IMR-90 (cell line): Measurements from ENCODE around the gene HMGA1. TPM values are rescaled to one million over a fixed set of nuclear protein-coding genes. Genes with fewer than 3 reads are reported as not detected.

Source experiments
- ATAC-seq: fragments of 200-7000 bp; cut with Tn5 transposase; 2 replicates; pipeline ENCODE4 v1.9.1; 2020; ENCODE audit warnings: low read depth, mild to moderate bottlenecking, moderate library complexity
- Bru-seq: library from RNA; stranded (reverse); fragments of 400-500 nt; gene quantifications from one replicate; lab custom pipeline; 2021; lab: Mats Ljungman, UMichigan
- BruChase-seq, 2 experiments: library from RNA; stranded (reverse); fragments of 400-500 nt; gene quantifications; one replicate each; lab custom pipeline; 2021; lab: Mats Ljungman, UMichigan
- BruUV-seq: library from RNA; stranded (reverse); fragments of 400-500 nt; replicated peaks from 2 replicates; lab custom pipeline; 2021; lab: Mats Ljungman, UMichigan
- CTCF ChIA-PET: fragments of 300-600 bp; formaldehyde crosslinking; extraction: SDS; loops from one replicate; lab custom pipeline; 2021; ENCODE audit warnings: antibody characterized with exemption; lab: Yijun Ruan, JAX
- POLR2A ChIA-PET: fragments of 300-600 bp; sonication (Branson Sonifier 250); formaldehyde crosslinking; loops from one replicate; lab custom pipeline; 2022; ENCODE audit warnings: antibody characterized with exemption; ENCODE audit not compliant: unreplicated experiment; lab: Charles Lee
- DNase-seq: peaks from one replicate; pipeline ENCODE4 v3.0.0; 2013
- H2AFZ ChIP-seq: replicated peaks from 2 replicates; pipeline ENCODE3; 2013; ENCODE audit warnings: low read length, mild to moderate bottlenecking; ENCODE audit not compliant: poor library complexity
- H2AK5ac ChIP-seq: 2 replicates; pipeline ENCODE4 v1.6.1; 2013; ENCODE audit warnings: low read depth, low read length, inconsistent platforms
- H2AK9ac ChIP-seq: replicated peaks from 2 replicates; pipeline ENCODE3; 2013; ENCODE audit warnings: mild to moderate bottlenecking, low read depth, low read length, moderate library complexity; ENCODE audit not compliant: poor library complexity
- H2BK120ac ChIP-seq: 2 replicates; pipeline ENCODE4 v1.6.1; 2013; ENCODE audit warnings: low read depth, low read length, inconsistent platforms
- H2BK15ac ChIP-seq: 3 replicates; pipeline ENCODE4 v1.6.1; 2013; ENCODE audit warnings: low read depth, low read length, inconsistent platforms
- H2BK20ac ChIP-seq: 2 replicates; pipeline ENCODE4 v1.6.1; 2013; ENCODE audit warnings: low read depth, mild to moderate bottlenecking, inconsistent platforms, low read length, moderate library complexity
- H2BK5ac ChIP-seq: 2 replicates; pipeline ENCODE4 v1.6.1; 2013; ENCODE audit warnings: mild to moderate bottlenecking, low read depth, low read length, inconsistent platforms; ENCODE audit not compliant: poor library complexity, severe bottlenecking
- H3K14ac ChIP-seq: replicated peaks from 2 replicates; pipeline ENCODE4 v1.6.1; 2013; ENCODE audit warnings: low read depth, low read length, inconsistent platforms
- H3K18ac ChIP-seq: 2 replicates; pipeline ENCODE4 v1.6.1; 2013; ENCODE audit warnings: low read depth, low read length, control low read depth
- H3K23ac ChIP-seq: 2 replicates; pipeline ENCODE4 v1.6.1; 2013; ENCODE audit warnings: low read depth, low read length, inconsistent platforms
- H3K27ac ChIP-seq: 2 replicates; pipeline ENCODE4 v1.5.1; 2013; ENCODE audit warnings: mild to moderate bottlenecking, control low read depth, low read length; ENCODE audit not compliant: insufficient read depth
- H3K27me3 ChIP-seq: 2 replicates; pipeline ENCODE4 v1.6.1; 2013; ENCODE audit warnings: low read length; ENCODE audit not compliant: control insufficient read depth, insufficient read depth
- H3K36me3 ChIP-seq: 2 replicates; pipeline ENCODE4 v1.6.1; 2013; ENCODE audit warnings: low read length, mixed read lengths; ENCODE audit not compliant: control insufficient read depth, insufficient read depth
- H3K4ac ChIP-seq: 2 replicates; pipeline ENCODE4 v1.6.1; 2013; ENCODE audit warnings: low read depth, low read length, inconsistent platforms
- H3K4me1 ChIP-seq: 2 replicates; pipeline ENCODE4 v1.6.1; 2013; ENCODE audit warnings: low read length, mixed read lengths; ENCODE audit not compliant: control insufficient read depth, insufficient read depth
- H3K4me2 ChIP-seq: 2 replicates; pipeline ENCODE4 v1.6.1; 2013; ENCODE audit warnings: low read depth, mild to moderate bottlenecking, control low read depth, low read length, moderate library complexity
- H3K4me3 ChIP-seq: 2 replicates; pipeline ENCODE4 v1.5.1; 2013; ENCODE audit warnings: low read depth, mild to moderate bottlenecking, control low read depth, low read length, moderate library complexity; ENCODE audit not compliant: insufficient read depth
- H3K56ac ChIP-seq: 2 replicates; pipeline ENCODE4 v1.6.1; 2013; ENCODE audit warnings: low read length, inconsistent platforms; ENCODE audit not compliant: insufficient read depth; ENCODE audit errors: extremely low read depth
- H3K79me1 ChIP-seq, 2 experiments: 2 replicates each; pipeline ENCODE4 v1.6.1; 2013; ENCODE audit warnings: low read length in 2 of 2, inconsistent platforms in 1 of 2, low read depth in 1 of 2
- H3K9ac ChIP-seq: 2 replicates; pipeline ENCODE4 v1.6.1; 2013; ENCODE audit warnings: low read depth, low read length, control low read depth
- H3K9me1 ChIP-seq: 2 replicates; pipeline ENCODE4 v1.6.1; 2013; ENCODE audit warnings: low read length, inconsistent platforms; ENCODE audit not compliant: insufficient read depth
- H3K9me3 ChIP-seq: 2 replicates; pipeline ENCODE4 v1.6.1; 2013; ENCODE audit warnings: low read length; ENCODE audit not compliant: control insufficient read depth, insufficient read depth
- H4K20me1 ChIP-seq: 2 replicates; pipeline ENCODE4 v1.6.1; 2013; ENCODE audit warnings: low read length, inconsistent platforms; ENCODE audit not compliant: insufficient read depth
- H4K5ac ChIP-seq: 2 replicates; pipeline ENCODE4 v1.6.1; 2013; ENCODE audit warnings: mild to moderate bottlenecking, low read depth, low read length, control low read depth
- H4K8ac ChIP-seq, 2 experiments: 2 replicates each; pipeline ENCODE4 v1.6.1; 2013; ENCODE audit warnings: low read depth in 2 of 2, low read length in 2 of 2, control low read depth in 1 of 2, inconsistent platforms in 1 of 2
- H4K91ac ChIP-seq: 2 replicates; pipeline ENCODE4 v1.6.1; 2013; ENCODE audit warnings: low read depth, low read length, inconsistent platforms; ENCODE audit not compliant: insufficient read depth
- BHLHE40 ChIP-seq: fragments of 150-350 bp; IDR thresholded peaks from 2 replicates; pipeline ENCODE4 v1.6.1; 2016; ENCODE audit warnings: mild to moderate bottlenecking, low read depth, low read length
- CEBPB ChIP-seq: IDR thresholded peaks from 2 replicates; pipeline ENCODE4 v1.6.1; 2012; ENCODE audit warnings: low read depth, low read length, improper control_type of control experiment
- CHD1 ChIP-seq: IDR thresholded peaks from 2 replicates; pipeline ENCODE4 v1.6.1; 2012; ENCODE audit warnings: low read depth, low read length, improper control_type of control experiment
- FOS ChIP-seq: fragments of 150-350 bp; IDR thresholded peaks from 2 replicates; pipeline ENCODE4 v1.6.1; 2016; ENCODE audit warnings: low read depth, low read length
- MAZ ChIP-seq: IDR thresholded peaks from 2 replicates; pipeline ENCODE4 v1.6.1; 2012; ENCODE audit warnings: low read depth, mild to moderate bottlenecking, low read length, improper control_type of control experiment, moderate library complexity, borderline replicate concordance
- MXI1 ChIP-seq: IDR thresholded peaks from 2 replicates; pipeline ENCODE4 v1.6.1; 2012; ENCODE audit warnings: low read depth, mild to moderate bottlenecking, low read length, moderate library complexity, borderline replicate concordance
- POLR2A ChIP-seq: IDR thresholded peaks from 2 replicates; pipeline ENCODE4 v1.6.1; 2012; ENCODE audit warnings: mild to moderate bottlenecking, low read depth, low read length
- RFX5 ChIP-seq: IDR thresholded peaks from 2 replicates; pipeline ENCODE4 v1.8.0; 2012; ENCODE audit warnings: low read depth, mild to moderate bottlenecking, low read length, moderate library complexity
- WGBS, 2 experiments: methylation state at CpG; one replicate each; pipeline versions ENCODE4 v1.1.5 to v1.1.7; 2013; ENCODE audit warnings: missing lambda C conversion rate in 2 of 2; ENCODE audit not compliant: insufficient read length in 1 of 2; ENCODE audit errors: extremely low coverage in 2 of 2; 5-methylcytosine and 5-hydroxymethylcytosine counted together
- dilution Hi-C: fragments of 300-500 bp; cut with HindIII; formaldehyde crosslinking; loops from one replicate; pipeline ENCODE4 v1.14.3; 2018; ENCODE audit warnings: low sequenced_read_pairs; ENCODE audit not compliant: unreplicated experiment
- in situ Hi-C: fragments of 300-500 bp; cut with MboI; formaldehyde crosslinking; loops from 3 replicates; pipeline ENCODE4 v1.14.3; 2019; ENCODE audit warnings: low sequenced_read_pairs, inconsistent platforms, mixed read lengths
- intact Hi-C: fragments of 100-400 bp; cut with micrococcal nuclease; formaldehyde crosslinking; loops from 2 replicates; pipeline ENCODE4 v1.10.0; 2022
- long read RNA-seq: library from polyadenylated mRNA; unstranded; transcript quantifications from one replicate; pipeline ENCODE4 v2.0.0, GENCODE V29; 2021; ENCODE audit not compliant: unreplicated experiment
- polyA plus RNA-seq, 3 experiments: library from polyadenylated mRNA; depleted of rRNA; stranded (reverse); fragments of >200 nt; gene quantifications; 2 replicates each; pipeline ENCODE4 v1.2.3, GENCODE V29; 2012; ENCODE audit warnings: low replicate concordance in 1 of 3
- total RNA-seq: library from RNA; depleted of rRNA; stranded (reverse); fragments of >200 nt; gene quantifications from 2 replicates; pipeline ENCODE4 v1.2.3, GENCODE V29; 2012; rRNA removed
- TF ChIP-seq, protein P1 (sequence below): conservative IDR thresholded peaks from 2 replicates; pipeline ENCODE4 v1.5.1; 2012; ENCODE audit warnings: mild to moderate bottlenecking, low read depth, low read length, improper control_type of control experiment
- TF ChIP-seq, protein P2 (sequence below): fragments of 150-350 bp; IDR thresholded peaks from 2 replicates; pipeline ENCODE4 v1.6.1; 2016; ENCODE audit warnings: low read depth, mild to moderate bottlenecking, low read length, moderate library complexity, borderline replicate concordance

HMGA1 gene, protein sequence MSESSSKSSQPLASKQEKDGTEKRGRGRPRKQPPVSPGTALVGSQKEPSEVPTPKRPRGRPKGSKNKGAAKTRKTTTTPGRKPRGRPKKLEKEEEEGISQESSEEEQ
- total RNA-seq = 101 and 129 TPM in 2 replicates
- 589 and 652 TPM in 2 replicates for polyA plus RNA-seq (2012; rRNA removed)
- polyA plus RNA-seq (2012; cell fraction: cytosol; rRNA removed) = 380 and 646 TPM in 2 replicates
- polyA plus RNA-seq (2012; cell fraction: nucleus; rRNA removed; ENCODE audit: low replicate concordance) = 226 and 344 TPM in 2 replicates
- Bru-seq, nascent RNA = percentile 89 among the genes with signal in this experiment
- BruChase-seq, experiment 1, labeled RNA remaining after a 6-hour chase = percentile 96 among the genes with signal in this experiment
- BruChase-seq, experiment 2, labeled RNA remaining after a 2-hour chase = percentile 86 among the genes with signal in this experiment
- long read RNA-seq, transcript HMGA1-201 (6 exons, 1,920 nt) = major isoform, 90 of 354 reads
- long read RNA-seq, transcript HMGA1-205 (5 exons, 2,159 nt) = minor isoform, 22 of 354 reads
- long read RNA-seq, transcript HMGA1-206 (5 exons, 716 nt) = minor isoform, 6 of 354 reads
- long read RNA-seq, transcript HMGA1-204 (6 exons, 1,887 nt) = minor isoform, 29 of 354 reads
- long read RNA-seq, partial matches to known transcripts = 22 of 354 reads
- long read RNA-seq, other reads (novel, unspliced or antisense) = 181 of 354 reads

DNA sequence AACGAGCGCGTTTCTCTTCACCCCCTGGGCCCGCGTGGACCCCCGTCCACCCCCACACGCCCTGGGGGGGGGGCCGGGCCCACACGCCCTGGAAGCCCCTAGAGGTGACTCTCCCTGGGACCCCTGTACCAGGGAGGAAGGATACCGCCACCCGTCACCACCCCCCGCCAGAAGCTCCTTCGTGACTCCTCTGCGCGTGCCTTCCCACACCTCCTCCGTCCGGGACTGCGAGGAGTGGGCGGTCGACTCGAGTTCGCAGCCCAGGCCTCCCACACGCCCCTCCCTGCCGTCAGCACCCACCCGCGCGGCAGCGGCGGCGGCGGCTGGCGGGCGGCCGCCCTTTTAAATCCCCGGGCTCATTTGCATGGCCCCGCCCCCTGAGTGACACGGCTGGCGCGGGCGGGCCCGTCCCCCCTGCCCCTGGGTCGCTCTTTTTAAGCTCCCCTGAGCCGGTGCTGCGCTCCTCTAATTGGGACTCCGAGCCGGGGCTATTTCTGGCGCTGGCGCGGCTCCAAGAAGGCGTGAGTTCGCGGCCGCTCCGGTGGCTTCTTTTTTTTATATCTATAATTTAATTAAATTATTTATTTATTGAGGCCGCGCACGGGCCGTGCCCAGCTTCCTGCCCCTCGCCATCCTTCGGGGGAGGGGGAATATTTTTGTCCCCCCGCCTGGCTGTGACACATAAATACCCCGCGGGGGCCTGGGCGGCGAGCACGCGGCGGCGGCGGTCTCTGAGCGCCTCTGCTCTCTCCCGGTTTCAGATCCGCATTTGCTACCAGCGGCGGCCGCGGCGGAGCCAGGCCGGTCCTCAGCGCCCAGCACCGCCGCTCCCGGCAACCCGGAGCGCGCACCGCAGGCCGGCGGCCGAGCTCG lies at the start of gene HMGA1:
TSS of gene HMGA1 (plus strand) at position 431 of the 873 bp plus-strand sequence. CDS start 3,908 bp downstream, outside the sequence.
- in situ Hi-C loops = no loop called here
- peak within 1 kb of the TSS; percentile 75 to 94 for H4K8ac ChIP-seq
- TF ChIP-seq MXI1 = no peak
- TF ChIP-seq CEBPB = no peak
- peak; percentile 52 for TF ChIP-seq MAZ
- TF ChIP-seq CHD1 = no peak
- TF ChIP-seq, protein P1, sequence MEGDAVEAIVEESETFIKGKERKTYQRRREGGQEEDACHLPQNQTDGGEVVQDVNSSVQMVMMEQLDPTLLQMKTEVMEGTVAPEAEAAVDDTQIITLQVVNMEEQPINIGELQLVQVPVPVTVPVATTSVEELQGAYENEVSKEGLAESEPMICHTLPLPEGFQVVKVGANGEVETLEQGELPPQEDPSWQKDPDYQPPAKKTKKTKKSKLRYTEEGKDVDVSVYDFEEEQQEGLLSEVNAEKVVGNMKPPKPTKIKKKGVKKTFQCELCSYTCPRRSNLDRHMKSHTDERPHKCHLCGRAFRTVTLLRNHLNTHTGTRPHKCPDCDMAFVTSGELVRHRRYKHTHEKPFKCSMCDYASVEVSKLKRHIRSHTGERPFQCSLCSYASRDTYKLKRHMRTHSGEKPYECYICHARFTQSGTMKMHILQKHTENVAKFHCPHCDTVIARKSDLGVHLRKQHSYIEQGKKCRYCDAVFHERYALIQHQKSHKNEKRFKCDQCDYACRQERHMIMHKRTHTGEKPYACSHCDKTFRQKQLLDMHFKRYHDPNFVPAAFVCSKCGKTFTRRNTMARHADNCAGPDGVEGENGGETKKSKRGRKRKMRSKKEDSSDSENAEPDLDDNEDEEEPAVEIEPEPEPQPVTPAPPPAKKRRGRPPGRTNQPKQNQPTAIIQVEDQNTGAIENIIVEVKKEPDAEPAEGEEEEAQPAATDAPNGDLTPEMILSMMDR = no peak
- TF ChIP-seq BHLHE40 = peak; percentile 71
- TF ChIP-seq RFX5 = no peak
- peak; percentile 97 for TF ChIP-seq POLR2A
- TF ChIP-seq, protein P2, sequence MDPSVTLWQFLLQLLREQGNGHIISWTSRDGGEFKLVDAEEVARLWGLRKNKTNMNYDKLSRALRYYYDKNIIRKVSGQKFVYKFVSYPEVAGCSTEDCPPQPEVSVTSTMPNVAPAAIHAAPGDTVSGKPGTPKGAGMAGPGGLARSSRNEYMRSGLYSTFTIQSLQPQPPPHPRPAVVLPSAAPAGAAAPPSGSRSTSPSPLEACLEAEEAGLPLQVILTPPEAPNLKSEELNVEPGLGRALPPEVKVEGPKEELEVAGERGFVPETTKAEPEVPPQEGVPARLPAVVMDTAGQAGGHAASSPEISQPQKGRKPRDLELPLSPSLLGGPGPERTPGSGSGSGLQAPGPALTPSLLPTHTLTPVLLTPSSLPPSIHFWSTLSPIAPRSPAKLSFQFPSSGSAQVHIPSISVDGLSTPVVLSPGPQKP = no peak
- no peak for TF ChIP-seq FOS

More for the DNA sequence above, at the start of gene HMGA1:
- H3K18ac ChIP-seq = peak within 1 kb of the TSS; percentile 42
- peak; percentile 78 for ATAC-seq
- dilution Hi-C loops (no loop called here), intact Hi-C loops (loop anchor here (2.0 to 5.0 kb wide), 2 partner anchors 24 to 39 kb away; no protein-coding TSS in a partner anchor)
- 0% methylated on average over 21 of the region's 91 CpGs; no CpG with 5 or more reads in 1 of the 2 experiments for WGBS, 2 experiments
- peak within 1 kb of the TSS; percentile 86 for H3K14ac ChIP-seq
- peak within 1 kb of the TSS; percentile 85 for H3K4ac ChIP-seq
- peaks cover 9% of the 10 kb centered on the region; the same call in 1 of the 2 replicates for H3K9me1 ChIP-seq
- H2AK9ac ChIP-seq = peak within 1 kb of the TSS; percentile 96
- BruUV-seq = no TSS peak
- H3K27ac ChIP-seq = peak within 1 kb of the TSS; percentile 78
- peak within 1 kb of the TSS; percentile 31 for H4K5ac ChIP-seq
- peak within 1 kb of the TSS; percentile 47 for H4K91ac ChIP-seq
- H2BK5ac ChIP-seq = peak within 1 kb of the TSS; percentile 76
- peak within 1 kb of the TSS; percentile 88 for H3K23ac ChIP-seq
- ChIA-PET POLR2A (interaction anchor here (0.5 to 1.0 kb wide), 12 partner anchors 9 to 1590 kb away, joined by 3 to 10 read pairs (median 4); no protein-coding TSS in a partner anchor), CTCF (interaction anchor here (0.5 to 1.0 kb wide), 3 partner anchors 13 to 643 kb away, joined by 3 to 4 read pairs (median 4); no protein-coding TSS in a partner anchor)
- peaks cover 2 to 29% of the 10 kb centered on the region in 2 experiments for H3K79me1 ChIP-seq
- H2BK120ac ChIP-seq = peak within 1 kb of the TSS; percentile 66; the same call in 1 of the 2 replicates
- peak within 1 kb of the TSS; percentile 38; the same call in 2 of the 3 replicates for H2BK15ac ChIP-seq
- peaks cover 20% of the 10 kb centered on the region for H4K20me1 ChIP-seq
- peak within 1 kb of the TSS; percentile 79 for H2AFZ ChIP-seq
- peak; percentile 86 for DNase-seq
- H3K4me3 ChIP-seq = peak within 1 kb of the TSS; percentile 76
- peak within 1 kb of the TSS; percentile 96 for H3K4me2 ChIP-seq
- H3K27me3 ChIP-seq = no peaks in the 10 kb centered on the region
- peaks cover 8% of the 10 kb centered on the region for H3K36me3 ChIP-seq
- peak within 1 kb of the TSS; percentile 59; the same call in 1 of the 2 replicates for H2BK20ac ChIP-seq
- peaks cover 16% of the 10 kb centered on the region for H3K4me1 ChIP-seq
- H3K9ac ChIP-seq = peak within 1 kb of the TSS; percentile 71
- H2AK5ac ChIP-seq = peak within 1 kb of the TSS; percentile 93
- peak within 1 kb of the TSS; percentile 46 for H3K56ac ChIP-seq
- no peaks in the 10 kb centered on the region for H3K9me3 ChIP-seq
